Cerebellar nuclear complex (tissue), 1 donor: ENCODE measurements around the gene COL27A1.

Experiments
- DNase-seq, 2 experiments: peaks; one replicate each; lab custom pipeline; 2025; lab: John Stamatoyannopoulos, UW

COL27A1 gene

DNA sequence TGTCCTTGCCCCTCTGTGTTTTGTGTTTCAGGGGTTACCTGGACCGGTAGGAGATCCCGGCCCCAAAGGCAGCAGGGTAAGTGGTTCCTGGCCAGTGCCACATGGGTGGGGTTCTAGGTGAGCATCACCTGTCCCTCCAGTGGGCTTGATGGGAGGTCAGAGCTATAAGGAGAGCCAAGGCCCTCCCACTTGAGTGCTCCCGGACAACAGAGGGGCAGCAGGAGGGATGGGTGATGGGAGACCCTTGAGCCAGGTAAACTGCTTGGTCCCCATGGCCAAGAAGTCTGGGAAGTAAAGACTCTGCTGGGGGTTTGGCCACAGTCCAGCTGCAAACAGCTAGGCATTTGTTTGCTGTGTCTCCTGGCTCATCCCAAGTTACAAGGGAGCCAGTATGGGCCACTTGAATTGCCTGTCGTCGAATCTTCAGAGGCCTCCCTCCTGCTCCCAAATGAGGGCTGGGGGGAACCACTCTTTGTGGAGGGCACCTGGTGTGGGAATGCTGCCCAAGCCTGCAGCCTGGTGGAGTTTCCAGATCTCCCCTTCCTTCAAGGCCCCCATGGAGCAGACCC is 51.0 kb downstream of the COL27A1 start:
- no peak for DNase-seq

DNA sequence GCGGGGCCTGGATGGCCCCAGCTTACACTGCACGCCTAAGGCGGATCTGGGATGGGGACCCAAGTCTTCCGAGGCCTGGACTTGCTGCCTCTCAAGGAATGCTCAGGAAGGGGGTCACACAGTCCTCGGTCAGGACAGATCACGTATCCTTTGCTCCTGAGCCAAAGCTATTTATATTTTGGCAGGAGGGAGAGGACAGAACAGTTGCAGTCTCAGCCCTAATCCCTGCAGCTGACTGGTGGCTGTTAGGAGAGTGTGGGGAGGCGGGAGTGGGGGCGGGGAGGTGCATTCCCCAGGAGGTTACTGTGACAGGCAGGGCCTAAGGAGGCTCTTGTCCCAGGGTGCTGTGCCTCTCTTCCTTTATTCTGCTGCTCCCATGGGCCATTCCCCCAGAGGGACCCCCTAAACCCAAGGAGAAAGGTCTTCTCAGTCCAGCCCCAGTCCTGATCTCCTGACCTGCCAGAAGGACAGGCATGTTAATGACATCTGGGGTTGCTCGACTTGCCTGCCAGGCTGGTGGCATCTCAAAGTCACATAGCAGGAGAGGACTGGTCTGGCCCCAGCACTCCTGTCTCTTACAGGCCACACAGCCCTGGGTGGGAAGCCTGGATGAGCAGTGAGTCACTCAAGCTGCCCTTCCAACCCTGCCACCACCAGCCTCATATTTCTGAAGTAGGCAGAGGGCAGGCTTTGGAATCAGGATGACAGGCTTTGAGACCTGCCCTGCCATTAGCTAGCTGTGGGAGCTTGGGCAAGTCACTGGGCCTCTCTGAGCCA is 51.9 kb downstream of the COL27A1 start:
- peak in 1 of 2 experiments; percentile 32 for DNase-seq

DNA sequence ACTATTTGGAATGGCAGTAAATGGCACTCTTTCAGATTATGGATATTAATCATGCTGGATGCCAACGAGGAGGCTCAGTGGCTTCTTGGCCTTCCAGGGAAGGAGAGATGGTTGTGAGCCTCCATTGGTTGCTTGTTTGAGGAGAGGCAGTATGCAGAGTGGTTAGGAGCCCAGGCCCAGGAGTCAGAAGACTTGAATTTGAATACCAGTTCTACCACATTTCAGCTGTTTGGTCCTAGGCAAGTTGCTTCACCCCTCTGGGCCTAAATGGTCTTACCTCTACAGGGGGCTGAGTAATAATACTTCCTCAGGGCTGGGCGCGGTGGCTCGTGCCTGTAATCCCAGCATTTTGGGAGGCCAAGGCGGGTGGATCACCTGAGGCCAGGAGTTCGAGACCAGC is 52.5 kb downstream of the COL27A1 start:
- DNase-seq: no peak

DNA sequence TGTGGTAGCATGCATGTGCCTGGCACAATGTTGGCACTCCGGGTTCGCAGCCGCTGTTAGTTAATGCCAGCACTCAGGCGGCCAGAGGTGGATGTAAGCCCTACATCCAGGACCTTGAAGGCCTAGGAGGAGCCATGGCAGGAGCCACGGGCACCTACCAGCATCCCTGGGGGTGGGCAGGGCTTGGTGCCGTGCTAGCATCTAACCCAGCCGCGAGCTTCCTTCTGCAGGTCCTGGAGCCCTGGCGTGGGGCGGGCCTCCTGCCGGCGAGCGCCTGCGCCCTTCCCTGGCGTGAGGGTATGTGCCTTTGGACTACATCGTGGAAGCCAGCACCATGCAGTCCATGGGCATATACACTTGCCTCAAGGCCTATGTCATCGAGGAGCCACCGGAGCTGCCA is 53.8 kb downstream of the COL27A1 start:
- no peak for DNase-seq

DNA sequence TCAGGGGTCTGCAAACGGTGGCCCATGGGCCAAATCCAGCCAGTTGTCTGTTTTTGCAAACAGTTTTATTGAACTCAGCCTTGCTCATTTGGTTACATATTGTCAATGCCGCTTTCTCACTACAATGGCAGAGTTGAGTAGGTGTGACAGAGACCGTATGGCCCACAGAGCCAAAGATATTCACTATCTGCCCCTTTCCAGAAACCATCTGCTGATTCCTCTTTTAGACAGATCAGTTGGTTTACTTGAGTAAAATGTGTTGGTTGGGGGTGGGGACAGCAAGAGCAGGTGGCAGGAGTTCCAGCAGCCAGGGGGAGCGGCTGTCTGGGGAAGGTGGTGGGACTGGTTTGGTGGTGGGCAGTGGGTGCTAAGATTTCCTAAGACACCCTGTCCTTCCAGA is 54.8 kb downstream of the COL27A1 start:
- DNase-seq: no peak

DNA sequence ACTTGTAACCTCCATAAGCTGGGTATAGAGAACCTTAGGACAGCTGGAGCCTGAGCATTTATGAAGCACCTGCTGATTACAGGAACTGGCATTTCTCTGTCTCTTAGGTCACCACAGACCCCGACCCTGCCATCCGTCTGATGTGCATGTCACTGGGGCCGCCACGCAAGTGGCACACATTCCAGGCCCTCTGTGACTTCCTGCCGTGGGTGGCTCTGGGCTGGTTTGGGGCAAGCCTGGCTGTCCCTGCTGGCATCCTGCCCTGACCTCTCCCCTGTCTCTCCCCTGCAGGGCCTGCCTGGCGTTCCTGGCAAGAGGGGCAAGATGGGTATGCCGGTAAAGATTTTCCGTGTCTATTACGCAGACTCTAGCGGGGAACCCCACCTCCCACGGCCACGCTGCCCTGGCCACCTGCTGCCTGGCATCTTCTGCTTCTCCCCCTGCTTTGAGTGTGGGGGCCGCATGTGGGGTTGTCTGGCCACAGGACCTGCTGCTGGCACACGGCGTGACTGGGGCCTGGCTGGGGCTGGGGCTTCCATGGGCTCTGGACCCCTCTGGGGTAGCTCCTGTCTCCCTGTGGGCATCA is 55.4 kb downstream of the COL27A1 start:
- DNase-seq: no peak

DNA sequence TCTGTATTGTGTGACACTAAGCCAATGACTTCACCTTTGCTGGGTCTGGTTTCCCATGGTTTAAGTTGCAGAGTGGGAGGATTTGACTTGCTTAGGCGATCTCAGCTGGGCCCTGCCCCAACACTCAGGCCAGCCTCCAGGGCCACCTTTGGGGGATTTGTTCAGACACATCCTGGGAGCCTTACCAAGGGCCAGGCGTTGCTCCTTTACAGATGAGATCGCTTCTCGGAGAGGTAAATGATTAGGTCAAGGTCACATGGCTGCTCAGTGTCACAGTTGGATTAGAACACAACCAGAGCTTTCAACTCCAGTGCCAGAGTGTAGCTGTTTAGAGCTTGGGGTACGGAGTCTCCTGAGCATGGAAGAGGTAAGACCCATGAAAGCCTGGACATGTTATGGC is 57.5 kb downstream of the COL27A1 start:
- DNase-seq: no peak

DNA sequence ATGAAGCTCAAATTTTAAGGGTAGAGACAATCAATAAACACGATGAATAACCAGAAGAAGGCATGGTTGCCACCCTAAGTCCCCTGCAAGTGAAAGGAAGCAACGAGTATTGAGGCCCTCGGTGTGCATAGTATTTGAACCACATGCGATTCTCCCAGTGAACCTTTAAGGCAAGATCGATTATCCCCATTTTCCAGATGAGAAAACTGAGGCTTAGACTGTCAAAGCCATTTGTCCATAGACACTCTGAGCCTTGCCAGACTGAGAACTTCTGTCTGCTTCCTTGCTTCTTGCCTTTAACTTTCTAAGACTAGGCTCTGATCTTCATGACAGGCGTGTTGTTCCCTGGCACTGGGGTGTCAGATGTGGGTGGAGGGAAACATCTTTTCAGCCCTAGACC is 58.2 kb downstream of the COL27A1 start:
- DNase-seq: no peak

DNA sequence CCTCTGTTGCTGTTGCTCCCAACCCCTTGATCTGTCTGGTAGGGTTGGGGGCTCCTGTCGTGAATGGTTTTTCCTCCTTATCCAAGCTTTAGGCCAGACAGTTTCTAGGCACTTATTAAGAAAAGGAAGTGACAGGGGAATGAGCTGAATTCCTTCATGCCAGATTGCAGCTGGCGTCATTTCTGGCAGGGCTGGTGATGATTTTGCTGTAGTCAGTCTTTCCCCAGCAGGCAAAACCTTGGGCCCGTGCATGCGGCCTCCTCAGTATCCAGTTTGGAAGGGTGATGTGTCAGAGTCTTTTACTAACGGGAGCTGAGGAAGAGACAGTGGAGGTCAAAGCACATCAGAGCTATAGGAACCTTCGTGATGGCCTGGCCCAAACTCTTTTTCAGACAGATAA is 58.8 kb downstream of the COL27A1 start:
- DNase-seq: no peak

DNA sequence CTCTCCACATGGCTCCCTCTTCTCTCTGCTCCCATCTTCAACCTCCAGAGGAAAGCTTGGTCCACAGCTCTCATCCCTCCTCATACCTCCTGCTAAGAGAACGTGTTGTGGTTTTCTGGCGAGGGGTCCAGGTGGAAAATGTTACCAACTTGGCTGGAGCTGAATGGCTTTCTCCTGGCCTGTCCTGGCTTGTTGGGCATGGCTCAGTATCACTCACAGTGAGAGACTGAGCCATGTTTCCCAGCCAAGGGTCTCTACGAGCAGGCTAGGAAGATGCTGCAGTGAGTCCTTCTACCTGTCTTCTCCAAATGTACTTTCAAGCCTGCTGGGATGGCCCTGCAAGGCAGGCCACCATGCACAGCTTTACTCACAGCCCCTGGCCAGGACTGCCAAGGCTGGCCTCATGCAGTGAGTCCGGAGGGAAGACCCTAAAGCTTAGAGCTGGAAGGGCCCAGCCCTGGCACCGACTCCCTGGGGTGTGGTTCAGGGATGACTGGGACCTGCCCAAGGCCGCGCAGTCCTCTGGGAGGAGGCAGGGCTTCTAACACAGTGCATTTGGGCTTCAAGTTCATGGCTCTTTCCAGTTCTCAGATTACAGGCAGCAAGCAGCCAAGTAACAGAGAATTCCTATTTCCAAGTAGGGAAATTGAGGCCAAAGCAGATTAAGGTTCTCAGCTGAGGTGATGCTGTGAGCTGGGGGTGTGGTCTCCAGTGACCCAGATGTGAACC is 59.5 kb downstream of the COL27A1 start:
- DNase-seq: no peak

DNA sequence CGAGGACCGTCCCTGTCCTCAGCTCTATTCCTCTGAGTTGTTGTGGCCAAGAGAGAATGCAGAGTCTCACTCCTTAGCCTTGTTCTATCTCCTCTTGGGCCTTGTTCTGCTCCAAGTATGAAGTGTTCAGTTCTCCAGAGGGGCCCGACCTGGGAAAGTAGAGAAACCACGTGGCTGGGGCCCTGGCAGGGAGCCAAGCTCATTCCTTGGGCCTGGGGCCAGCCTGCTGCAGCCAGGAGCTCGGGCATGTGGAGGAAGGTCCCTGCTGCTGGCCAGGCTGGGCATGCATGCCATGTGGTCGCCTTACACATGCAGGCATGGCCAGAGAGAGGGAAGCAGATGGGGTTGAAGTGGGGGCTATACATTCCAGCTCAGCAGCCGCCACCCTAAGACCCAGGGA is 60.7 kb downstream of the COL27A1 start:
- no peak for DNase-seq

DNA sequence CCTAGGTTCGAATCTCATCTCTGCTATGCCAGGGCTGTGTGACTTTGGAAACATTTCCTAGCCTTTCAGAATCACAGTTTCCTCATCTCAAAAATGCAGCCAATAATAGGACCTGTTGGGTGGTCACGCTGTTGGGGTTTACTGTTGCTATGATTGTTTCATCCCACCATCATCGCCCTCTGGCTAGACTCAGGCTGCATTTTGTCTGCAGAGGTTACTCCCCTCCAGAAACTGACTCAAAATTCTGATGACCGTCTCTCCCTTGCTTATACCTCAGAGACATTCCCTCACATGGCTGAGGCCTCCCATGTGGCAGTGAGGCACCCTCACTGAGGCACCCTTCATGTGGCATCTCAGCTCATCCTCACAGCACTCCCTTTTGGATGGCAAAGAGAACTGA is 61.6 kb downstream of the COL27A1 start:
- DNase-seq: no peak

DNA sequence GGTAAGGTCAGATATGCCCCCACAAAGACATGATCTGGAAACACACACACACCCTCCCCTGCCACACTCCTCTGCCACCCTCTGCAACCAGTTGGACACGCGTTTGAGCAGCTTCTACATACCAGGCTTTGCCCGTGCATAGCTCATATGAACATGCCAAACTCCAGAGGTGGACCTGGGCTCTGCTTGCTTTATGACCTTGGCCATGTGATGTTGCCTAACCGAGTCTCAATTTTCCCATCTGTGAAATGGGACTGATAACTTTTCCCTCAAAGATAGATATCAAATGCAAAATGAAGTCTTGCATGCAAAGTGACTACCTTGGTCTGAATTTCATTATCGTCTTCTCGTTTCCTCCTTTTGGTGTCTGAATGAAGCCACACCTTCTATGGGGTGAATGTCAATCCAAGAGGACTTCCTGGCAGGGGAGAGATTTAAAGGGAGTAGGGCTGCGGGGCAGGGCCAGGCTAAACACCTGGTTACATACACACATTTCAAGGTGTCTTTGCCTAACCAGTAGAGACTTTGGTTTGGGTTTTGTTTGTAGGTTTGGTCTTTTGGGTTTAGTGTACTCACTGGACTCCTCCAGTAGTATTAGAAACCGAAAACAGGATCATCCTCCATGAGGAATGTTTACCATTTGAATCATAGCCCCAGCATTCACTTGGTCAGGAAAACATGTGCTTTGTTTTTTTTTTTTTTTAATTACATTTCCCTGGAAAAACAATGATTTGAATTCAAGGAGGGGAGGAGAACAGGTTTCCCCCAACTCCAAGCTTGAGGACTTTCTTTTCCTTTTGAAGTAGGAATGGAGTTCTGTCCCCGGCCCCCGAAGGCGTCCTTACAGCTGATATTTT is 63.2 kb downstream of the COL27A1 start:
- no peak for DNase-seq

DNA sequence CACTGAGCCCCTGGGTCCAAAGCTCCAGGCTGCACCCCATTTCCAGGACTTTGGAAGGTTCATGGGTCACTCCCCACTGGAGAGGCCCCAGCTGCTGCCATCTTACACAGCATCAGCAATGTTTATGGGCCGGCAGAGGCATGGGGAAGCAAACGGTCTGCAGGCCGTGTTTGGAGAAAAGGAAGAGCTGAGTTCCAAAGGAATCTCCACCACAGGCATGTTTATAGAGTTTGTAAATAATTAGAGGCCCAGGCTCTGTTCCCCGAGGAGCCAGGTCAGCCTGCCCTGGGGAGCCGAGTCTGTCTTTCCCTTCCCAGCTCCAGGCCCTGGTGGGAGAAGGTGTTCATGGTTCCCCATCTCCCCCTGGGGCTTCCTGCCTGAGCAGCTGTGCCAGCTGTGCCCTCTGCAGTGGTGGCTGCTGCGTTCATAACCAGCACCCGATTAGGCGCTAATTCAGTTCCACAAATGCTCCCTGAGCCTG is 64.8 kb downstream of the COL27A1 start:
- no peak for DNase-seq

DNA sequence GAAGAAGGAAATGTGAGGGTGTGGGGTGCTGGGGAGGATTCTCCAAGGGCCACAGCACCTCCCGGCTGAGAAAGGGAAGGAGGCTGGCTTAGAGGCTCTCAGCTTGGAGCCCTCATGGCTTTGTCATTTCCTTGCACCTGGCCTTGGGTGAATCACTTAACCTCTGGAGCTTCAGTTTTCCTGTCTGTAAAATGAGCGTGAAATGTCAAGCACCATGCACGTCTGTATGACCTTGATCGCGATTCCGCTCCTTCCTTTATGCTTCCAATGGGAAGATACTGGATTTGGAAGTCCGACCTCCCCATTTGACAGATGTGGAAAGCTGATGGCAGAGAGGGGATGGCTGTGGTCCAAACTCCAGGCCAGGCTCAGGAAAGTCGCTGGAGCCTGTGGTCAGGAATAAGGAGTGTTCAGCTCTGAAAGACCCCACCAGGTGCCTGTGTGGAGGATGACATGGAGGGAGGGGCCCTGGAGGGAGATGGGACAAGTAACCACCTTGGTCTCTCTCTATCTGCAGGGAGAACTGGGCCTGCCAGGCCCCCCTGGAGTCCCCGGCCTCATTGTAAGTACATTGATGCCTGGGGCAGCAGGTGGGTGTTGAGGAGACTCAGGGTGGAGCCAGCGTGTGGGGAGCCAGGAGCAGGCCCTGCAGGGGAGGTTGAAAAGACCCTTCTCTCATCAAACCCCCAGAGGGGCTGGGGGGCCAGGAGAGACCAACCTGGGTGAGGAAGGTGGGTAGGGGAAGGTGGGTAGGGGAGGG is 66.5 kb downstream of the COL27A1 start:
- DNase-seq: no peak

DNA sequence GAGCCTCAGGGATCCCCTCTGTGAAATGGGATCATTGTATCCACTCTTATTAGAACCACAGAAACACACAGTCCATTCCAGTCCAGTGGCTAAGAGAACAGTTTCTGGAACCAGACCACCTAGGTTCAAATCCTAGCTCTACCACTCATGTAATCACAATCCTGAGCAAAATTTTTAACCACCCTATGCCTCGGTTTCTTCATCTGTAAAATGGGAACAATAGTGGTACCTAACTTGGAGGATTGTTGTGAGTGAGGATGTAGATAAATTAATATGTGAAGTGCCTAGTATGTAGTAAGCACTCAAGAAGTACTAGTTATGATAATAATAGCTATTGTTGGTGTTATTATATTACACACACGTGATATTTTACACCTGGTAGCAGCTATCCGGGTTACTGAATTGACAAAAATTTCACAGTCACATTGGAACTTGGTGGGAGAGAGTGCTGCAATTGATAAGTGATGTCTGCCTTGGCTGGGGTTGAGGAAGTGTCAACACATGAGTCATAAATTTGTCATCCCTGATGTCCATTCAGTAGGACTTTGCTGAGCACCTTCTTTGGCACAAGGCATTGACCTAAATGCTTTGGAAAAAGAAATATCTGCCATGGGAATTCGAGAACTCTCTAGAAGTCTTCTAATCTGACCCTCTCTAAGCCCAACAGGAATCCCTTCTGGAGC is 68.4 kb downstream of the COL27A1 start:
- no peak for DNase-seq

DNA sequence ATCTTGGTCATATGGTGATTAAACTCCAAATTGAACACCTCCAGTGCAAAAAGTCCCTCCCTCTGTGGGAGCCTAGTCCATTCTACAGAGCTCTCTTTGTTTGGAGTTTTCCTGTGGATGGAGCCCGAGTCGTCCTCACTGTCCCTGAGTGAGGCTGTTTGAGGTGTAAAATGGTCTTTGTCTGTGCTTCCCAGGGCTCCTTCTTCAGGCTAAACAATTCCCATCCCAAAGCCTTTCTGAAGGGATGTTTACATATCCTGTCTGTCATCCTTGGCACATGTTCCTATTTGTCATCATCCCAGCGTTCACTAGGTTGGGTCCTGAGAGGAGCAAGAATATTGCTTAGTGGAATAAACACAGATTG is 68.9 kb downstream of the COL27A1 start:
- no peak for DNase-seq

DNA sequence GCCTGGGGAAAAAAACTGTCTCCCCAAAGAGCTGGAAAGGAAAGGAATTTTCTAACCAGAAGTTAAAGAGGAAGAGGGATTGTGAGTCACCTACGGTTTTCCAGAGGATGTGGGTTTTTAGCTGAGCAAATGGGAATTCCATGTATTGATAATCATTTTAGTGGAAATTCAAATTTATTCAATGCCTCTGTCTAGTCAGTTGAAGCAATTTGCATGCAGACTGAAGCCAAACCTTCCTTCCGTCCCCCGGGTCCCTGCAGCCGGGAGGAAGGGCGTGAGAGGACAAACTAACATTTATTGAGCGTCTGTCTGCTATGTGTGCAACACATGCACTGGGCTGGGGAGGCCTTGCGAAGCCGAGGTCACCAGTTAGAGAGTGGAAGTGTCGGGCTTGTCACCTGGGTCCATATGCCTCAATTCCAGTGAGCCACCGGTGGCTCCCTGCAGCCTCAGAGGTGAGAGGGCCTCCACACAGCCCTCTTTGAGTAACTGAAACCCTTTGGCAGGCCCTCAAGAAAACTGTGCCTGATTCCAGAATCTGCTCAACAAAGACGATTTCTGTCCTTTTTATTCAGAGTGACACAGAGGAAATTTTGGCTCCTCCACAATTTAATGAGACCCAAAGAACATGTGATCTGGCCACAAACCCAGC is 70.3 kb downstream of the COL27A1 start:
- no peak for DNase-seq

DNA sequence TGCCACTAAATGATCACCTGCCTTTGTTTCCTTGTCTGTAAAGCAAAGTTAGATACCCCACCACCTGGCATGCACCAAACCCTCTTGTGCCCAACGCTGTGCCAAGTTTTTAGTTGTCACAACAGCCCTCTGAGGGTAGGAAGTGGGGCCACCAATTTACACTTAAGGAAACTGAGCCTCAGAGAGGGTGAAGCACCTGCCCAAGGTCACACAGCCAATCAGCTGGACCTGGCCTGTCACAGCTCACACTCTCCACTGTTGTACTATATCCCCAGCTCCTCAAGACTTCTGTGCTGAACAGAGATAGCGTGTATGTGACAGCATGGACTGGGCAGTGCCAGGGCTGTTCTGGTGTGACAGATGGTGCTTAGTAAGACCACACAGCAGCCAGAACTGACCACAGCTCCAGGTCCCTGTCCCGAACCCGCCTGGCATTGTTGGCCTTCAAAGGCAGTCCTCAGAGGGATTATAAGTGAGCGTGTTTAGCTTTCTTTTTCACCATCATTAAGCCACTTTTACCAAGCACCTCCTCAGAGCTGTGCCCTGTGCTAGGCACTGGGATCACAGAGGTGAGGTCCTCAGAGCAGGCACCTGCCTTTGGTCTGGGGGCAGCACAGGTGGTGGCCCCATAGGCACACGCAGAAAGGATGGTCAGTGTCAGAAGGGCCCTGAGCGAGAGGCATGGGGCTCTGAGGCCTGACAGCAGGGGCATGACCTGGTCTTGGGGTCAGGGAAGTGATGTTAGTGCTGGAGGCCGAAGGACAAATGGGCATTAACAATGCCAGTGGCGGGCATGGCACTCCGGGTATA is 71.1 kb downstream of the COL27A1 start:
- peak; percentile 52 to 87 for DNase-seq
